H7 (cell line): ENCODE results near the gene ZNF778. TPM values are rescaled to one million over a fixed set of nuclear protein-coding genes. Genes with fewer than 3 reads are reported as not detected.
"Not testable (repeated sequence)": the region's sequence is repeated elsewhere in the genome, so short reads cannot be mapped to it uniquely, and the experiment has no call there.

Source experiments
- DNase-seq: peaks from one replicate; pipeline ENCODE4 v3.0.0; 2012
- H3K27me3 ChIP-seq: 2 replicates; pipeline ENCODE4 v1.6.0; 2011; ENCODE audit warnings: mild to moderate bottlenecking, low read length; ENCODE audit not compliant: control insufficient read depth, insufficient read depth
- H3K36me3 ChIP-seq: replicated peaks from 2 replicates; pipeline ENCODE4 v1.5.1; 2011; ENCODE audit warnings: low read length; ENCODE audit not compliant: control insufficient read depth, insufficient read depth
- H3K4me3 ChIP-seq: 2 replicates; pipeline ENCODE4 v1.5.1; 2011; ENCODE audit warnings: low read depth, mild to moderate bottlenecking, control low read depth, low read length, moderate library complexity; ENCODE audit not compliant: insufficient read depth
- total RNA-seq: library from RNA; depleted of rRNA; stranded (reverse); fragments of >200 nt; shearing (Covaris generic); gene quantifications from 2 replicates; pipeline ENCODE4 v1.2.3, GENCODE V29; 2014

Gene ZNF778
- total RNA-seq, 1 experiment from 2014 or later = 12.3 TPM

GRCh38 chr16:89244264-89244663, 26.8 kb downstream of the ZNF778 start:
- DNase-seq, H3K36me3 ChIP-seq, H3K4me3 ChIP-seq: not testable (repeated sequence)
- H3K27me3 ChIP-seq = peaks cover 19% of the 10 kb centered on the region; the same call in 1 of the 2 replicates

GRCh38 chr16:89244754-89245153, 27.3 kb downstream of the ZNF778 start:
- DNase-seq = no peak
- H3K27me3 ChIP-seq = peaks cover 19% of the 10 kb centered on the region; the same call in 1 of the 2 replicates
- H3K4me3 ChIP-seq = no peak overlapping the region
- H3K36me3 ChIP-seq = no peaks in the 10 kb centered on the region

- Histone ChIP-seq H3K27me3 (peaks cover 19% of the 10 kb centered on the region; the same call in 1 of the 2 replicates), H3K4me3 (peak overlapping the region; percentile 47), H3K36me3 (no peaks in the 10 kb centered on the region)
- no peak for DNase-seq
These were observed 28.9 kb downstream of the ZNF778 start for GRCh38 chr16:89246383-89246902.

- peaks cover 19% of the 10 kb centered on the region; the same call in 1 of the 2 replicates for H3K27me3 ChIP-seq
- peak; percentile 100 for DNase-seq
- peak overlapping the region; percentile 47 for H3K4me3 ChIP-seq
- H3K36me3 ChIP-seq = no peaks in the 10 kb centered on the region
These were observed 29.6 kb downstream of the ZNF778 start for GRCh38 chr16:89246903-89247733.

GRCh38 chr16:89247734-89248075, 30.2 kb downstream of the ZNF778 start:
- Histone ChIP-seq H3K4me3 (peak overlapping the region; percentile 43), H3K27me3 (peaks cover 19% of the 10 kb centered on the region; the same call in 1 of the 2 replicates)
- not testable (repeated sequence) for H3K36me3 ChIP-seq, DNase-seq

- Histone ChIP-seq H3K4me3 (peak overlapping the region; percentile 43), H3K27me3 (peaks cover 19% of the 10 kb centered on the region; the same call in 1 of the 2 replicates), H3K36me3 (no peaks in the 10 kb centered on the region)
- DNase-seq = peak; percentile 71
These were observed 30.9 kb downstream of the ZNF778 start for GRCh38 chr16:89248196-89248982.

GRCh38 chr16:89253548-89254287, 36.2 kb downstream of the ZNF778 start:
- no peak overlapping the region for H3K4me3 ChIP-seq
- DNase-seq = no peak
- H3K27me3 ChIP-seq = peaks cover 16% of the 10 kb centered on the region
- no peaks in the 10 kb centered on the region for H3K36me3 ChIP-seq

GRCh38 chr16:89256651-89257254, 39.2 kb downstream of the ZNF778 start:
- H3K4me3 ChIP-seq = peak overlapping the region; percentile 53
- no peaks in the 10 kb centered on the region for H3K36me3 ChIP-seq
- peaks cover 14% of the 10 kb centered on the region for H3K27me3 ChIP-seq
- peak; percentile 91 for DNase-seq

GRCh38 chr16:89257281-89257731, 39.8 kb downstream of the ZNF778 start:
- DNase-seq = peak; percentile 88
- H3K4me3 ChIP-seq = peak overlapping the region; percentile 53
- H3K36me3 ChIP-seq = no peaks in the 10 kb centered on the region
- peaks cover 14% of the 10 kb centered on the region for H3K27me3 ChIP-seq

GRCh38 chr16:89257757-89258465, 40.4 kb downstream of the ZNF778 start:
- DNase-seq = peak; percentile 76
- H3K36me3 ChIP-seq = no peaks in the 10 kb centered on the region
- peaks cover 14% of the 10 kb centered on the region for H3K27me3 ChIP-seq
- peak overlapping the region; percentile 53 for H3K4me3 ChIP-seq

GRCh38 chr16:89259901-89260300, 42.4 kb downstream of the ZNF778 start:
- H3K4me3 ChIP-seq, H3K36me3 ChIP-seq, DNase-seq: not testable (repeated sequence)
- peaks cover 14% of the 10 kb centered on the region for H3K27me3 ChIP-seq

GRCh38 chr16:89261691-89262563, 44.4 kb downstream of the ZNF778 start:
- Histone ChIP-seq H3K4me3 (no peak overlapping the region), H3K27me3 (peaks cover 10% of the 10 kb centered on the region), H3K36me3 (no peaks in the 10 kb centered on the region)
- DNase-seq = peak; percentile 45
